ENCODE data around the gene PTGFRN. TPM values are rescaled to one million over a fixed set of nuclear protein-coding genes. Genes with fewer than 3 reads are reported as not detected.

The PTGFRN gene
- total RNA-seq, 1 experiment from 2014 or later: 38.7 TPM

- ATAC-seq: no peak
Observed at GRCh38 chr1:116895073-116895472, 14.6 kb upstream of the PTGFRN start.

GRCh38 chr1:116899529-116899928 is 10.2 kb upstream of the PTGFRN start:
- Mint-ChIP-seq H3K27ac (no peak overlapping the region), H3K4me3 (no peak overlapping the region), H3K27me3 (ENCODE audit: low read depth) (no peaks in the 10 kb centered on the region), H3K36me3 (peaks cover 8% of the 10 kb centered on the region), H3K4me1 (peaks cover 13% of the 10 kb centered on the region), H3K9me3 (peaks cover 20% of the 10 kb centered on the region)
- ChIA-PET CTCF (interaction anchor here (1.7 kb wide), 1 partner anchor 18 kb away, joined by 4 read pairs; no protein-coding TSS in a partner anchor), POLR2A (no interaction called here)
- DNase-seq (ENCODE audit: low spot score) (no peak), ATAC-seq (no peak)
- TF ChIP-seq, protein P1, sequence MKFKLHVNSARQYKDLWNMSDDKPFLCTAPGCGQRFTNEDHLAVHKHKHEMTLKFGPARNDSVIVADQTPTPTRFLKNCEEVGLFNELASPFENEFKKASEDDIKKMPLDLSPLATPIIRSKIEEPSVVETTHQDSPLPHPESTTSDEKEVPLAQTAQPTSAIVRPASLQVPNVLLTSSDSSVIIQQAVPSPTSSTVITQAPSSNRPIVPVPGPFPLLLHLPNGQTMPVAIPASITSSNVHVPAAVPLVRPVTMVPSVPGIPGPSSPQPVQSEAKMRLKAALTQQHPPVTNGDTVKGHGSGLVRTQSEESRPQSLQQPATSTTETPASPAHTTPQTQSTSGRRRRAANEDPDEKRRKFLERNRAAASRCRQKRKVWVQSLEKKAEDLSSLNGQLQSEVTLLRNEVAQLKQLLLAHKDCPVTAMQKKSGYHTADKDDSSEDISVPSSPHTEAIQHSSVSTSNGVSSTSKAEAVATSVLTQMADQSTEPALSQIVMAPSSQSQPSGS (CRISPR knock-in tag; IDR thresholded peaks at IDR 0.05; ENCODE audit: borderline replicate concordance, low read depth): no peak
- TF ChIP-seq JUN (CRISPR knock-in tag; IDR thresholded peaks at IDR 0.05) (no peak), GABPB1 (CRISPR knock-in tag; IDR thresholded peaks at IDR 0.05) (no peak), AFF4 (CRISPR knock-in tag; IDR thresholded peaks at IDR 0.05; ENCODE audit: borderline replicate concordance) (no peak), ZBTB21 (CRISPR knock-in tag; IDR thresholded peaks at IDR 0.05; ENCODE audit: borderline replicate concordance) (no peak), NFYB (CRISPR knock-in tag; conservative IDR thresholded peaks at IDR 0.05; ENCODE audit: low read depth) (no peak), ZNF425 (CRISPR knock-in tag; conservative IDR thresholded peaks at IDR 0.05) (no peak), FOXP1 (CRISPR knock-in tag; IDR thresholded peaks at IDR 0.05; ENCODE audit: borderline replicate concordance) (no peak)
- TF ChIP-seq, protein P2, sequence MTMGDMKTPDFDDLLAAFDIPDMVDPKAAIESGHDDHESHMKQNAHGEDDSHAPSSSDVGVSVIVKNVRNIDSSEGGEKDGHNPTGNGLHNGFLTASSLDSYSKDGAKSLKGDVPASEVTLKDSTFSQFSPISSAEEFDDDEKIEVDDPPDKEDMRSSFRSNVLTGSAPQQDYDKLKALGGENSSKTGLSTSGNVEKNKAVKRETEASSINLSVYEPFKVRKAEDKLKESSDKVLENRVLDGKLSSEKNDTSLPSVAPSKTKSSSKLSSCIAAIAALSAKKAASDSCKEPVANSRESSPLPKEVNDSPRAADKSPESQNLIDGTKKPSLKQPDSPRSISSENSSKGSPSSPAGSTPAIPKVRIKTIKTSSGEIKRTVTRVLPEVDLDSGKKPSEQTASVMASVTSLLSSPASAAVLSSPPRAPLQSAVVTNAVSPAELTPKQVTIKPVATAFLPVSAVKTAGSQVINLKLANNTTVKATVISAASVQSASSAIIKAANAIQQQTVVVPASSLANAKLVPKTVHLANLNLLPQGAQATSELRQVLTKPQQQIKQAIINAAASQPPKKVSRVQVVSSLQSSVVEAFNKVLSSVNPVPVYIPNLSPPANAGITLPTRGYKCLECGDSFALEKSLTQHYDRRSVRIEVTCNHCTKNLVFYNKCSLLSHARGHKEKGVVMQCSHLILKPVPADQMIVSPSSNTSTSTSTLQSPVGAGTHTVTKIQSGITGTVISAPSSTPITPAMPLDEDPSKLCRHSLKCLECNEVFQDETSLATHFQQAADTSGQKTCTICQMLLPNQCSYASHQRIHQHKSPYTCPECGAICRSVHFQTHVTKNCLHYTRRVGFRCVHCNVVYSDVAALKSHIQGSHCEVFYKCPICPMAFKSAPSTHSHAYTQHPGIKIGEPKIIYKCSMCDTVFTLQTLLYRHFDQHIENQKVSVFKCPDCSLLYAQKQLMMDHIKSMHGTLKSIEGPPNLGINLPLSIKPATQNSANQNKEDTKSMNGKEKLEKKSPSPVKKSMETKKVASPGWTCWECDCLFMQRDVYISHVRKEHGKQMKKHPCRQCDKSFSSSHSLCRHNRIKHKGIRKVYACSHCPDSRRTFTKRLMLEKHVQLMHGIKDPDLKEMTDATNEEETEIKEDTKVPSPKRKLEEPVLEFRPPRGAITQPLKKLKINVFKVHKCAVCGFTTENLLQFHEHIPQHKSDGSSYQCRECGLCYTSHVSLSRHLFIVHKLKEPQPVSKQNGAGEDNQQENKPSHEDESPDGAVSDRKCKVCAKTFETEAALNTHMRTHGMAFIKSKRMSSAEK (CRISPR knock-in tag; IDR thresholded peaks at IDR 0.05; ENCODE audit: borderline replicate concordance): no peak
- TF ChIP-seq, protein P3, sequence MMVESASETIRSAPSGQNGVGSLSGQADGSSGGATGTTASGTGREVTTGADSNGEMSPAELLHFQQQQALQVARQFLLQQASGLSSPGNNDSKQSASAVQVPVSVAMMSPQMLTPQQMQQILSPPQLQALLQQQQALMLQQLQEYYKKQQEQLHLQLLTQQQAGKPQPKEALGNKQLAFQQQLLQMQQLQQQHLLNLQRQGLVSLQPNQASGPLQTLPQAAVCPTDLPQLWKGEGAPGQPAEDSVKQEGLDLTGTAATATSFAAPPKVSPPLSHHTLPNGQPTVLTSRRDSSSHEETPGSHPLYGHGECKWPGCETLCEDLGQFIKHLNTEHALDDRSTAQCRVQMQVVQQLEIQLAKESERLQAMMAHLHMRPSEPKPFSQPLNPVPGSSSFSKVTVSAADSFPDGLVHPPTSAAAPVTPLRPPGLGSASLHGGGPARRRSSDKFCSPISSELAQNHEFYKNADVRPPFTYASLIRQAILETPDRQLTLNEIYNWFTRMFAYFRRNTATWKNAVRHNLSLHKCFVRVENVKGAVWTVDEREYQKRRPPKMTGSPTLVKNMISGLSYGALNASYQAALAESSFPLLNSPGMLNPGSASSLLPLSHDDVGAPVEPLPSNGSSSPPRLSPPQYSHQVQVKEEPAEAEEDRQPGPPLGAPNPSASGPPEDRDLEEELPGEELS (CRISPR knock-in tag; IDR thresholded peaks at IDR 0.05): no peak
- TF ChIP-seq, protein P4, sequence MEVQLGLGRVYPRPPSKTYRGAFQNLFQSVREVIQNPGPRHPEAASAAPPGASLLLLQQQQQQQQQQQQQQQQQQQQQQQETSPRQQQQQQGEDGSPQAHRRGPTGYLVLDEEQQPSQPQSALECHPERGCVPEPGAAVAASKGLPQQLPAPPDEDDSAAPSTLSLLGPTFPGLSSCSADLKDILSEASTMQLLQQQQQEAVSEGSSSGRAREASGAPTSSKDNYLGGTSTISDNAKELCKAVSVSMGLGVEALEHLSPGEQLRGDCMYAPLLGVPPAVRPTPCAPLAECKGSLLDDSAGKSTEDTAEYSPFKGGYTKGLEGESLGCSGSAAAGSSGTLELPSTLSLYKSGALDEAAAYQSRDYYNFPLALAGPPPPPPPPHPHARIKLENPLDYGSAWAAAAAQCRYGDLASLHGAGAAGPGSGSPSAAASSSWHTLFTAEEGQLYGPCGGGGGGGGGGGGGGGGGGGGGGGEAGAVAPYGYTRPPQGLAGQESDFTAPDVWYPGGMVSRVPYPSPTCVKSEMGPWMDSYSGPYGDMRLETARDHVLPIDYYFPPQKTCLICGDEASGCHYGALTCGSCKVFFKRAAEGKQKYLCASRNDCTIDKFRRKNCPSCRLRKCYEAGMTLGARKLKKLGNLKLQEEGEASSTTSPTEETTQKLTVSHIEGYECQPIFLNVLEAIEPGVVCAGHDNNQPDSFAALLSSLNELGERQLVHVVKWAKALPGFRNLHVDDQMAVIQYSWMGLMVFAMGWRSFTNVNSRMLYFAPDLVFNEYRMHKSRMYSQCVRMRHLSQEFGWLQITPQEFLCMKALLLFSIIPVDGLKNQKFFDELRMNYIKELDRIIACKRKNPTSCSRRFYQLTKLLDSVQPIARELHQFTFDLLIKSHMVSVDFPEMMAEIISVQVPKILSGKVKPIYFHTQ (CRISPR knock-in tag; IDR thresholded peaks at IDR 0.05): no peak
- TF ChIP-seq, protein P5, sequence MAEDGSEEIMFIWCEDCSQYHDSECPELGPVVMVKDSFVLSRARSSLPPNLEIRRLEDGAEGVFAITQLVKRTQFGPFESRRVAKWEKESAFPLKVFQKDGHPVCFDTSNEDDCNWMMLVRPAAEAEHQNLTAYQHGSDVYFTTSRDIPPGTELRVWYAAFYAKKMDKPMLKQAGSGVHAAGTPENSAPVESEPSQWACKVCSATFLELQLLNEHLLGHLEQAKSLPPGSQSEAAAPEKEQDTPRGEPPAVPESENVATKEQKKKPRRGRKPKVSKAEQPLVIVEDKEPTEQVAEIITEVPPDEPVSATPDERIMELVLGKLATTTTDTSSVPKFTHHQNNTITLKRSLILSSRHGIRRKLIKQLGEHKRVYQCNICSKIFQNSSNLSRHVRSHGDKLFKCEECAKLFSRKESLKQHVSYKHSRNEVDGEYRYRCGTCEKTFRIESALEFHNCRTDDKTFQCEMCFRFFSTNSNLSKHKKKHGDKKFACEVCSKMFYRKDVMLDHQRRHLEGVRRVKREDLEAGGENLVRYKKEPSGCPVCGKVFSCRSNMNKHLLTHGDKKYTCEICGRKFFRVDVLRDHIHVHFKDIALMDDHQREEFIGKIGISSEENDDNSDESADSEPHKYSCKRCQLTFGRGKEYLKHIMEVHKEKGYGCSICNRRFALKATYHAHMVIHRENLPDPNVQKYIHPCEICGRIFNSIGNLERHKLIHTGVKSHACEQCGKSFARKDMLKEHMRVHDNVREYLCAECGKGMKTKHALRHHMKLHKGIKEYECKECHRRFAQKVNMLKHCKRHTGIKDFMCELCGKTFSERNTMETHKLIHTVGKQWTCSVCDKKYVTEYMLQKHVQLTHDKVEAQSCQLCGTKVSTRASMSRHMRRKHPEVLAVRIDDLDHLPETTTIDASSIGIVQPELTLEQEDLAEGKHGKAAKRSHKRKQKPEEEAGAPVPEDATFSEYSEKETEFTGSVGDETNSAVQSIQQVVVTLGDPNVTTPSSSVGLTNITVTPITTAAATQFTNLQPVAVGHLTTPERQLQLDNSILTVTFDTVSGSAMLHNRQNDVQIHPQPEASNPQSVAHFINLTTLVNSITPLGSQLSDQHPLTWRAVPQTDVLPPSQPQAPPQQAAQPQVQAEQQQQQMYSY (CRISPR knock-in tag; IDR thresholded peaks at IDR 0.05): no peak

More at GRCh38 chr1:116895073-116895472, 14.6 kb upstream of the PTGFRN start:
- TF ChIP-seq ZNF317 (CRISPR knock-in tag; IDR thresholded peaks at IDR 0.05; ENCODE audit: borderline replicate concordance, low read depth): peak; percentile 93
- TF ChIP-seq IRF2 (CRISPR knock-in tag; IDR thresholded peaks at IDR 0.05; ENCODE audit: borderline replicate concordance, low read depth): no peak
- peaks cover 28% of the 10 kb centered on the region for H3K9me3 Mint-ChIP-seq
- H3K27me3 Mint-ChIP-seq (ENCODE audit: low read depth): no peaks in the 10 kb centered on the region
- peaks cover 16% of the 10 kb centered on the region for H3K36me3 Mint-ChIP-seq
- H3K4me1 Mint-ChIP-seq: peaks cover 12% of the 10 kb centered on the region
- no peak overlapping the region for H3K4me3 Mint-ChIP-seq
- POLR2A ChIA-PET: no interaction called here
- DNase-seq (ENCODE audit: low spot score): no peak
- CTCF ChIA-PET: no interaction called here
- H3K27ac Mint-ChIP-seq: no peak overlapping the region

Measured in WTC11 (cell line).